ENCODE data around the gene RPH3AL. TPM values are rescaled to one million over a fixed set of nuclear protein-coding genes. Genes with fewer than 3 reads are reported as not detected.

RPH3AL gene
- total RNA-seq, 6 donors from 2014 or later, result 33.6 to 93.2 (median 54.3) TPM

- TF ChIP-seq POLR2A (IDR thresholded peaks at IDR 0.05) (no peak), POLR2AphosphoS5 (IDR thresholded peaks at IDR 0.05) (peak; percentile 42 to 74), EP300 (IDR thresholded peaks at IDR 0.05) (peak in 2 of 4 donors; percentile 87 to 91), CTCF (IDR thresholded peaks at IDR 0.05) (peak in 1 of 6 experiments; percentile 8)
- ATAC-seq (ENCODE audit: low FRiP score in 2 of 2), result peak in 1 of 2 donors; percentile 12
- no peaks in the 10 kb centered on the region for H3K36me3 ChIP-seq
- peaks cover 61 to 71% (median 66%) of the 10 kb centered on the region in 4 donors for H3K4me1 ChIP-seq
- H3K9me3 ChIP-seq, result no peaks in the 10 kb centered on the region
- 47 to 59% methylated on average over 12 of the region's 12 CpGs for WGBS, 2 donors
- no peak overlapping the region for H3K4me3 ChIP-seq
- peak overlapping the region; percentile 86 to 92 (median 90) for H3K27ac ChIP-seq
- peak in 1 of 2 donors; percentile 67 for DNase-seq
- H3K27me3 ChIP-seq, result no peaks in the 10 kb centered on the region
These were observed 3.7 kb downstream of the RPH3AL start for GRCh38 chr17:348692-349425.

- Histone ChIP-seq H3K9me3 (no peaks in the 10 kb centered on the region), H3K27ac (peak overlapping the region; percentile 86 to 92 (median 90)), H3K36me3 (no peaks in the 10 kb centered on the region), H3K4me3 (no peak overlapping the region), H3K4me1 (peaks cover 55 to 63% (median 59%) of the 10 kb centered on the region in 4 donors), H3K27me3 (no peaks in the 10 kb centered on the region)
- no peak for ATAC-seq (ENCODE audit: low FRiP score in 2 of 2)
- no peak for DNase-seq
- 36 to 45% methylated on average over 2 of the region's 2 CpGs for WGBS, 2 donors
- TF ChIP-seq POLR2AphosphoS5 (IDR thresholded peaks at IDR 0.05), result no peak
- no peak for TF ChIP-seq POLR2A (IDR thresholded peaks at IDR 0.05)
- TF ChIP-seq EP300 (IDR thresholded peaks at IDR 0.05), result peak in 1 of 4 donors; percentile 17
- no peak for TF ChIP-seq CTCF (IDR thresholded peaks at IDR 0.05)
These were observed 4.6 kb downstream of the RPH3AL start for GRCh38 chr17:348012-348411.

- 54 to 61% methylated on average over 5 of the region's 5 CpGs for WGBS, 2 donors
- no peak for TF ChIP-seq POLR2AphosphoS5 (IDR thresholded peaks at IDR 0.05)
- no peak for DNase-seq
- ATAC-seq (ENCODE audit: low FRiP score in 2 of 2), result no peak
- Histone ChIP-seq H3K9me3 (no peaks in the 10 kb centered on the region), H3K27me3 (no peaks in the 10 kb centered on the region), H3K4me3 (no peak overlapping the region), H3K4me1 (peaks cover 49 to 57% (median 54%) of the 10 kb centered on the region in 4 donors), H3K36me3 (no peaks in the 10 kb centered on the region), H3K27ac (peak overlapping the region; percentile 86 to 92 (median 90))
These were observed 5.2 kb downstream of the RPH3AL start for GRCh38 chr17:347309-347899.

- Histone ChIP-seq H3K4me3 (no peak overlapping the region), H3K4me1 (peaks cover 38 to 45% (median 42%) of the 10 kb centered on the region in 4 donors), H3K9me3 (no peaks in the 10 kb centered on the region), H3K27ac (peak overlapping the region in 1 of 4 donors; percentile 89), H3K27me3 (no peaks in the 10 kb centered on the region), H3K36me3 (no peaks in the 10 kb centered on the region)
- DNase-seq, result no peak
- no peak for ATAC-seq (ENCODE audit: low FRiP score in 2 of 2)
- WGBS, 2 donors, result 86 to 88% methylated on average over 9 to 12 of the region's 12 CpGs
- TF ChIP-seq EP300 (IDR thresholded peaks at IDR 0.05) (no peak), POLR2AphosphoS5 (IDR thresholded peaks at IDR 0.05) (no peak), CTCF (IDR thresholded peaks at IDR 0.05) (no peak), POLR2A (IDR thresholded peaks at IDR 0.05) (no peak)
These were observed 6.4 kb downstream of the RPH3AL start for GRCh38 chr17:345992-346785.

GRCh38 chr17:345261-345660, 7.3 kb downstream of the RPH3AL start:
- Histone ChIP-seq H3K27ac (no peak overlapping the region), H3K9me3 (no peaks in the 10 kb centered on the region), H3K27me3 (no peaks in the 10 kb centered on the region), H3K36me3 (no peaks in the 10 kb centered on the region), H3K4me3 (no peak overlapping the region), H3K4me1 (peaks cover 28 to 35% (median 33%) of the 10 kb centered on the region in 4 donors)
- ATAC-seq (ENCODE audit: low FRiP score in 2 of 2) (no peak), DNase-seq (no peak)
- WGBS, 2 donors, result 40 to 80% methylated on average over 1 to 4 of the region's 5 CpGs
- no peak for TF ChIP-seq EP300 (IDR thresholded peaks at IDR 0.05)
- no peak for TF ChIP-seq POLR2A (IDR thresholded peaks at IDR 0.05)
- TF ChIP-seq CTCF (IDR thresholded peaks at IDR 0.05), result no peak
- TF ChIP-seq POLR2AphosphoS5 (IDR thresholded peaks at IDR 0.05), result no peak
